Sigmoid colon (tissue), 4 donors: ENCODE measurements around the gene OR4D6.

Source experiments
- EP300 ChIP-seq, 4 donors: sonication (generic); formaldehyde crosslinking; IDR thresholded peaks; one replicate each; pipeline ENCODE4 v1.6.1; 2017; ENCODE audit warnings: antibody characterized with exemption in 4 of 4
- POLR2A ChIP-seq, 2 donors: fragments of 450-650 bp; IDR thresholded peaks; one replicate each; pipeline ENCODE4 v1.6.1; 2016; ENCODE audit warnings: antibody characterized with exemption in 2 of 2, mild to moderate bottlenecking in 2 of 2, moderate library complexity in 2 of 2
- POLR2AphosphoS5 ChIP-seq, 4 donors: sonication (generic); formaldehyde crosslinking; IDR thresholded peaks; one replicate each; pipeline ENCODE4 v1.6.1; 2017; ENCODE audit warnings: antibody characterized with exemption in 4 of 4
- TF ChIP-seq, protein P1 (sequence below), 4 experiments: fragments of 450-650 bp in 3 of 4; fragments of 200-600 bp in 1 of 4; IDR thresholded peaks; one replicate each; pipeline ENCODE4 v1.5.1; 2016 to 2019; ENCODE audit warnings: antibody characterized with exemption in 4 of 4, mild to moderate bottlenecking in 3 of 4, moderate library complexity in 2 of 4

DNA sequence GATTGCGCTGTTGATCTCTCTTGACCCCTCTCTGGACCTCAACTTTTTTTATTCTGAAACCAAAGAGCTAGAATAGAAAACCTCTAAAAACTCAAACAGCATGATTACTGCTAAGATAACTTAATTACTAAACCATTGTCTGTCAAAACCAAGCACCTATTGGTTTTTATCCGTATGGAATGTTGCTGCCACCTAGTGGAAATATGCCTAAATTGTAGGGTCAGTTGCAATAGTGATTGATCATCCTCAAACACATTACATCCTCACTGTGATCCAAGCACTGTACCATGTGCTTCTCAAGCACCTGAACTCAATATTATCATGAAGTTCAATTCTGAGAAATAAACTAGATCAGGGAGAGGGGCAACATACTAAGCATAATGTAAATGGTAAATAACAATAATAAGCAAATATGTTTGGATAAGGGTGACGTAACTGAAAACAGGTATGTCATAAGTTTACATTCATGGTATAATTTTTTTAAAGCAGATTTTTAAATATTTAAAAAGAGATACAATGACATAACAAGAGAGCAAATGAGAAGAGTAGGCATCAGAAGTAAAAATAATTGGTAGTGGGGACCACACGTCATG, 26.7 kb upstream of the OR4D6 start:
- TF ChIP-seq, protein P1, sequence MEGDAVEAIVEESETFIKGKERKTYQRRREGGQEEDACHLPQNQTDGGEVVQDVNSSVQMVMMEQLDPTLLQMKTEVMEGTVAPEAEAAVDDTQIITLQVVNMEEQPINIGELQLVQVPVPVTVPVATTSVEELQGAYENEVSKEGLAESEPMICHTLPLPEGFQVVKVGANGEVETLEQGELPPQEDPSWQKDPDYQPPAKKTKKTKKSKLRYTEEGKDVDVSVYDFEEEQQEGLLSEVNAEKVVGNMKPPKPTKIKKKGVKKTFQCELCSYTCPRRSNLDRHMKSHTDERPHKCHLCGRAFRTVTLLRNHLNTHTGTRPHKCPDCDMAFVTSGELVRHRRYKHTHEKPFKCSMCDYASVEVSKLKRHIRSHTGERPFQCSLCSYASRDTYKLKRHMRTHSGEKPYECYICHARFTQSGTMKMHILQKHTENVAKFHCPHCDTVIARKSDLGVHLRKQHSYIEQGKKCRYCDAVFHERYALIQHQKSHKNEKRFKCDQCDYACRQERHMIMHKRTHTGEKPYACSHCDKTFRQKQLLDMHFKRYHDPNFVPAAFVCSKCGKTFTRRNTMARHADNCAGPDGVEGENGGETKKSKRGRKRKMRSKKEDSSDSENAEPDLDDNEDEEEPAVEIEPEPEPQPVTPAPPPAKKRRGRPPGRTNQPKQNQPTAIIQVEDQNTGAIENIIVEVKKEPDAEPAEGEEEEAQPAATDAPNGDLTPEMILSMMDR (IDR thresholded peaks at IDR 0.05) = peak in 3 of 4 experiments; percentile 16 to 37 (median 30)
- TF ChIP-seq POLR2A (IDR thresholded peaks at IDR 0.05) (no peak), POLR2AphosphoS5 (IDR thresholded peaks at IDR 0.05) (no peak), EP300 (IDR thresholded peaks at IDR 0.05) (no peak)
